GM10847 (cell line): ENCODE data around the gene KTN1.

Experiments
- POLR2A ChIP-seq: IDR thresholded peaks from 2 replicates; pipeline ENCODE4 v1.6.1; 2011; ENCODE audit not compliant: insufficient read length; ENCODE audit errors: extremely low read depth

Gene KTN1

GRCh38 chr14:55731311-55731872, 151.4 kb downstream of the KTN1 start:
- TF ChIP-seq POLR2A, result no peak

DNA sequence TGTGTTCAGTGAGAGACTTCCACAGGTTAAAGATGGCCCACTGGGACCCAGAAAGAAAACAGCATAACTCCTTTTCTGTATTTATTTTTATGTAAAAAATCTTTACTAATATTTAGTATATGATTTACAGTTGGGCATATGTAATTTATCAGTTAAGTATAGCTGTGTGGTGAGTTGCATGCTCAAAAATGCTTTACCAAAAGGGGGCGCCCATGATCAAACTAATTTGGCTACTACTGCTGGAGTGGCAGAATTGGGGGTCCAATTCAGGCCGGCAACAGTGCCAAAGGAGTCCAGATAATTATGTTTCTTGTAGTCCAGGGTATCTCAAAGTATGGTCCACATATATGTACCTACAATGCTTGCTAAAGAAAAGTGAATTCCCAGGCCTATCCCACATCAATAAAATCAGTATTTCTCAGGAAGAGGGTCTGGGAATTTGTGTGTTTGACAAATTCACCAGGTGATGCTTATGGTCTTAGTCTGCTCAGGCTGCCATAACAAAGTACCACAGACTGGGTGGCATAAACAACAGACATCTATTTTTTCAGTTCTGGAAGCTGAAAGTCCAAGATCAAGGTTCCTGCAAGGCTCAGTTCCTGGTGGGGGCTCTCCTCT, 152.0 kb downstream of the KTN1 start:
- TF ChIP-seq POLR2A, result no peak

DNA sequence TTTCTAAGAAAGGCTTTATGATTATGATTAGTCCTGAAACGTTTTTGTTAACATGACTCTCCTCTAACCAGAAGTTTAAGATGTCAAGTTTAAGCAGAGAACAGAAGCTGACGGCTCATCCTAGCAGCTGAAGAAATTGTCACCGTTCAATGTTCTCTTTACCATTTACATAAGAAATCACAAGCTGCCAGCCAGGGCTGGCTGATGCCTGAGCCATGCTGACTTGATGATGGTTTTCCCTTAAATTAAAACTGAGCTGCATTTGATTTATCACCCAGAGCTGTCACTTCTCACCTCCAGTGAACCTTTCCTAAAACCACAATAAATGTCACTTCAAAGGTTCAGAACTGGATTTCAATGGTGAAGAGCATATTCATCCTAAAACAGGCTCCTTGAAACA, 153.6 kb downstream of the KTN1 start:
- TF ChIP-seq POLR2A, result no peak
